ENCODE data around the gene PRICKLE1.

The PRICKLE1 gene

GRCh38 chr12:42486407-42486806 lies 103.1 kb downstream of the PRICKLE1 start:
- DNase-seq, result no peak

- DNase-seq, result no peak
Observed at GRCh38 chr12:42485823-42486222, 103.7 kb downstream of the PRICKLE1 start.

DNA sequence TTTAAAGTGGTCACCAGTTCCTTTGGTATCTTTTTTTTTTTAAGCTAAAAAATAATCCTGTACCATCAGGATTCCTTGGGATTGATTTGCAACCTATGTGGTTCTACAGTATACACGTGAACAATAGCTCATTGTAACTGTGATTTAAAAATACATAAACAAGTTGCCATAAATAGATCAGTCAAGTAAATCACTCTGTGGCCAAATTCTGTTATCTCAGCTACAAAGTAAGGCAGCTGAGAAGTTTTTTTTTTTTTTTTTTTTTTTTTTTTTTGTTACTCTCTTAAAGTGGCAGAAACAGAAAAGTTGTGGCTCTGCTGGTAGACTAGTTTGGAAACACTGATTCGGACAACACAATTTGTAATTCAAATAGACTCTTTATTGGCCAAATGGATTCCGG lies 104.5 kb downstream of the PRICKLE1 start:
- DNase-seq, result no peak

- DNase-seq, result peak; percentile 22
Observed at GRCh38 chr12:42483521-42483790, 106.1 kb downstream of the PRICKLE1 start.

- DNase-seq, result peak; percentile 65
Observed at GRCh38 chr12:42482748-42483520, 106.6 kb downstream of the PRICKLE1 start.

DNA sequence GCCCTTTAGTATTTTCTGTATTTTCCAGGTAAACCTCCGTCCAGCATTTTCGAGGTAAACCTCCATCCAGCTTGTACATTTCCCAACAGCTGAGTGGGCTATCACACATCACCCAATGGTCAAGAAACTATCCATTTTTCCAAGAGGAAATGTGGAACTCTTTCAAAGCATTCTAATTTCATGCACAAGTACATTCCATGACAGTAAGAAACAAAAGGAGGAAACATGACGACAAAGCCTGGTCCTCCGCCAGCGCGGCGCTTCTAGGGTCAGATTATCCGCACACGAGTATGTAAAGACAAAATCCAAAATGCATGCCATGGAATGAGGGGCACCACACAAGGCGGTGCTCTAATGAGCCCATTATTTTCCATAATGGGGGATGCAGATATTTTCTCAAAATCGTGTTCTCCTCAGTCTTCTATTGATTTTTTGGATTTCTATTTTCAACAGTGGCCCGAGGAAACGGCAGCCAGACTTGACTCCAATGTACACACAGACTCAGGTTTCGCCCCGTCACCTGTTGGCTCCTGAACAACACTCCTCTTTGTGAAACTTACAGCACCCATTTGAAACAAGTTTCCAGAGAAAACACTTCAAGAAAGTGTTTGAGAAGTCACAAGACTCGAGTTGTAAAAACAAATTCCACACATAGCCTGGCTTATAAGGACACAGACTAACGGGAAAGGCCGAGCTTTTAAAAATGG lies 107.4 kb downstream of the PRICKLE1 start:
- DNase-seq, result peak; percentile 48

- no peak for DNase-seq
Observed at GRCh38 chr12:42481368-42481767, 108.2 kb downstream of the PRICKLE1 start.

- DNase-seq, result no peak
Observed at GRCh38 chr12:42477941-42478340, 111.6 kb downstream of the PRICKLE1 start.

DNA sequence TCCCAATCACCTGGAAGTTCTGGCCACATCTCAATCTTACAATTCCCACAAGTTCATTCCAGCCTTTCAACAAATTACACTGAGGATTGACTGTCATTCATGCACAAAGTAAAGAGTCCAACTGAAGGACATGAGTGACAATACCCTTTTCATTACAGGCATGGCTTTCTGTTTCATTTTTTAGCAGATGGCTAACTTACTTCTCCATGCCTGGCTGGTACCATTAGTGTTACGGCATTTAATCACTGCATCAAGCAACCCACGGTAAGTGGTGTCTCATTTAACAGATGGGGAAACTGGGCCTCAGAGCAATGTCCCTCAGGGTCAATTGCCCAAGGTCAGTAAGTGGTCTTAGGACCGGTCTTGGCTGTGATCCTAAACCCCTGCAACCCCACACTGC lies 114.4 kb downstream of the PRICKLE1 start:
- no peak for DNase-seq

DNA sequence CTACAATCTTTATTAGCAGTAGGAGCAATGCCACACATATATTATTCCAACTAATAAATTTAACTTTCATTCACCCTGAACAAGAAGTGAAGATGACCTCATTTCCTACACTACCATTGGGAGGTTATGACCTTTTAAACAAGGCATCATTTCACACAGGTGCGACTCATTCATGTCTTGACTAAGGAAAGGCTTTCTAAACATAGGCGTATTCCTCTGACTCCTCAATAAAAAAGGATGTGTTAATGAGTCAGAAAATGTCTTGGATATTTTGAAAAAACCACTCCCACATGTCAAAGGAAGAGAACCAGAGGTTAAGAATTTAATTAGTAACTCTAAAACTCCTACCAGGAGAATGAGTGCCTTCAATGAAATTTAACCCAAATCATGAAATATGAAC lies 115.2 kb downstream of the PRICKLE1 start:
- DNase-seq, result no peak

- no peak for DNase-seq
Observed at GRCh38 chr12:42473561-42473960, 116.0 kb downstream of the PRICKLE1 start.

- DNase-seq, result no peak
Observed at GRCh38 chr12:42473130-42473529, 116.4 kb downstream of the PRICKLE1 start.

DNA sequence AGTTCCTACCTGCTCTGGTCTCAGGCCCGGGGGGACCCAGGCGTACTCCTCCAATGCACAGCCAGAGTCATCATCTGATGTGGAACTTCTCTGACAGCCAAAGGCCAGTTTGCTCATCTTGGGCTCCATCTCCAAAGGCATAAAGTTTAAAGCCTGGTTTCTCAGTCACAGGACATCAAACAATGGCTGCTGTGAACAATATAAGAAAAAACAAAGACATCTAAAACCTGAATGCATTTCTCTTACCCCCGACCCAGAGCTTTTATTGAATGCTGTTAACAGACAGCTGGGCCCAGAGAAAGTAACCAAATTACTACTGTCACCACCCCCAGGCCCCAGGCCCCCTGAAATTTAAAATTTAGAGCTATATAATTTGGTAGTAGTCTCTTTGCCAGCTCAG lies 117.2 kb downstream of the PRICKLE1 start:
- no peak for DNase-seq

DNA sequence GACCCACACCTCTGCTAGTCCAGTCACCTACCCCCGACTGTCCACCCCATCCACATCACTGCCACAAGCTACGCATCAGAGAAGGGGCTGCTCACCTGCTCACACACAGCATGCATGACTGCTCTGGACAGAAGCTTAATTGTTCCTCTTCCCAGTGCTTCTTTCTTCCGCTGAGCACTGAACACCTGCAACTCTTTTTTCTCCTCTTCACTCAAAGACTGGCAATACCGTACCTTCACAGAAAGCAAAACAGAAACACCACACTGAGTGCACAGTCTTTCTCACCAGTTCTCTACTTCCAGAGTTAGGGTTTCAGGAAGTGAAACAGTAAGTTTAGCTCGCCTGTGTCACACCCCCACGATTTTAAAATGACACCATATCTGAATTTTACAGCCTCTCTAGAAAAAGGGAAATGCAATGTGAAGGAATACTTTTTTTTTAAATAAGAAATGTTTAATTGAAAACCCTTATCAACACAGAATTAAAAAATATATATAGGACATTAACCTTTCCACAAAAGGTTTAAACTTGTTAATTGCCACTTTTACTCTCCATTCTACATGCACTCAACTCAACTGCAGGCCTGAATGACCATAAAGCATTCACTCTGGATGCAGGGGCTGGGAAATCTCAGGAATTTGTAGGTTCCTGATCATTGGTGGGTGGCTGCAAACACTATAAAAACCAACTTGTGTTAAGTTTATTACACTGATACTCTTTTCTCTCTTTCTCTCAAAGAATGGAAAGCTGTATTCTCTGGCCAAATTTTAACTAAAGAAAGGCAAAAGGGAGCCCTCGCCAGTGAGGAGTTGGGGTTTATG lies 120.0 kb downstream of the PRICKLE1 start:
- DNase-seq, result no peak

GRCh38 chr12:42468921-42469320 lies 120.6 kb downstream of the PRICKLE1 start:
- DNase-seq, result no peak

GRCh38 chr12:42468341-42468821 lies 121.2 kb downstream of the PRICKLE1 start:
- DNase-seq, result no peak

DNA sequence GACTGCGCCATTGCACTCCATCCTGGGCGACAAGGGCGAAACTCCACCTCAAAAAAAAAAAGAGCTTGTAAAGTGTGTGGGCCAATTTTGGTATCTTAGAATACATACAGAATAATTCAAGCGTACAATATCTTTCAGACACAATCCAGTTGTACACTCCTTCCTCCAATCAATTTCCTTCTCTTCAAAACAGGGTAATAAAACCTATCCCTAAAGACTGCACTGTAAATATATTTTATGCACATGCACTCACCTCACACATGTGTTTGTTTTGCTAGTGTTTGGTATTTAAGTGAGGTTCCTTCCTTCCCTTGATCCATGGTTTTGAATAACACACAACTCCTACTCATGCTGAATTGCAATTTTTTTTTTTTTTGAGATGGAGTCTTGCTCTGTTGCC lies 125.9 kb downstream of the PRICKLE1 start:
- no peak for DNase-seq

DNA sequence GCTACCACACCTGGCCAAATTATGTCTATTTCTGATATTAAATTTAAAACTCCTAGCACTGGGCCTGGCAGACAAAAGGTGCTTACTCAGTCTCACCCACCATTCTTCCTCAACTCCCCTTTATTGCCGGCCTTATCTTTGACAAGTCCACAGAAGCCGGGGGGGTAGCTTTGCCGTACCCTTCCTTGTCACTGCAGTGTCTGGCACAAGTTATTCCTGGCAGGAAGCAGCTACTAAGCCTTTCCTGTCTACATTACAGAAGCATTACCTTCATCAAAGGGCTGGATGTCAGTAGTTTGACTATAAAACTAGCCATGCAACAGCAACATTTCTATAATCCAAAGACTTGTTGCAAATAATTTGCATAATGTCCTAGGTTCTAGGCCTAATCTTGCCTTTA lies 127.1 kb downstream of the PRICKLE1 start:
- DNase-seq, result no peak

- DNase-seq, result no peak
Observed at GRCh38 chr12:42459336-42459847, 130.2 kb downstream of the PRICKLE1 start.

DNA sequence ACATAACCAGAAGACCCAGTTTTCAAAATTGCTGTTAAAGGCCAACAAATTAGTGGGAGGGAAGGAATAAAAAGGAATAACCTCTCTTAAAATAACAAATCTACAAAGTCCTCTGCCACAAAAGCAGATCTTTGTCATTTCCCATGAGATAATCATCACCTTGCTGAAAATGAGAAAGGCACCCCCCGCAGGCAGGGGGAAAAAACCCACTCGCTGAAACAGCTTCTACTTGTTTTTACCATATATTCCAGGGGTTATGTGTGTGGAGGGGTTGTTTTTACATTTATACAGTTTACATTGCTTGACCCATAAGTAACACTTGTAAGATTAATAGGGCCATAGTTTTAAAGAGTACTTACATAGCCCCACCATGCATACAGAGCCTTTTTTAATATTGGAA lies 131.0 kb downstream of the PRICKLE1 start:
- no peak for DNase-seq

- DNase-seq, result no peak
Observed at GRCh38 chr12:42450248-42450647, 139.3 kb downstream of the PRICKLE1 start.

DNA sequence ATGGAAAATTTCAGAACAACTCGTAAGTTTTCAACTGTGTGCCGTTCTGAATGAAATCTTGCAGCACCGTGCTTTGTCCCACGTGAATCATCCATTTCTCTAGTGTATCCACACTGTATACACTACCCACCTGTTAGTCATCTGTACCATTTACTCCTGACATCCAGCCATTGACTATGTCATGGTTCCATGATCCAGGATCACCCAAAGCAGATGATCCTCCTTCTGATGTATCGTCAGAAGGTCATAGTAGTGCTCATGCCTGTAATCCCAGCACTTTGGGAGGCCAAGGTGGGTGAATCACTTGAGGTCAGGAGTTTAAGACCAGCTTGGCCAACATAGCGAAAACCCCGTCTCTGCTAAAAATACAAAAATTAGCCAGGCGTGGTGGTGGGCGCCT lies 140.7 kb downstream of the PRICKLE1 start:
- no peak for DNase-seq

GRCh38 chr12:42447371-42447786 lies 142.2 kb downstream of the PRICKLE1 start:
- no peak for DNase-seq

DNA sequence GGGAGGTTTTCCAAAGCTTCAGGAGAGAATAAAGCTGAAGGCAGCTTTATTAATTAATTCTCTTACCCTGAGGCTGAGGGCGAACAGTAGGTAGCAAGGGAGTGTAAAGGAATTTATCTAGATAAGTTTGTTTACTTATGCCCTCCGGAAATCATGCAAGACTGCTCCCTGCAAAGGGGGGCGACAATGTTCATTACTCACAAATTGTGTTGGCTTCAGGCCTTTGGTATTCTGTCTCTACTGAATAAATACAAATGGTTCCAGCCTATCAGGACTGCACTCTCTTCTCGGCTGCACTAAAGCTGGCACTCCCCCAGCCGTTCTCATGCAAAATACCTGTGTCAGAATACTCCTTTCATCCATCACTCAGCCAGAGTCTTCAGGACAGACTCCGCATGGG lies 142.8 kb downstream of the PRICKLE1 start:
- no peak for DNase-seq
